GM10266 (cell line): Measurements from ENCODE around the gene TMEM143.

Source experiments
- DNase-seq: peaks from one replicate; pipeline ENCODE4 v3.0.0; 2012; ENCODE audit errors: extremely low spot score
- TF ChIP-seq, protein P1 (sequence below): IDR thresholded peaks from 2 replicates; pipeline ENCODE4 v1.5.1; 2012; ENCODE audit warnings: mild to moderate bottlenecking, low read depth; ENCODE audit not compliant: control insufficient read depth, insufficient read depth; ENCODE audit errors: missing control alignments

Gene TMEM143

DNA sequence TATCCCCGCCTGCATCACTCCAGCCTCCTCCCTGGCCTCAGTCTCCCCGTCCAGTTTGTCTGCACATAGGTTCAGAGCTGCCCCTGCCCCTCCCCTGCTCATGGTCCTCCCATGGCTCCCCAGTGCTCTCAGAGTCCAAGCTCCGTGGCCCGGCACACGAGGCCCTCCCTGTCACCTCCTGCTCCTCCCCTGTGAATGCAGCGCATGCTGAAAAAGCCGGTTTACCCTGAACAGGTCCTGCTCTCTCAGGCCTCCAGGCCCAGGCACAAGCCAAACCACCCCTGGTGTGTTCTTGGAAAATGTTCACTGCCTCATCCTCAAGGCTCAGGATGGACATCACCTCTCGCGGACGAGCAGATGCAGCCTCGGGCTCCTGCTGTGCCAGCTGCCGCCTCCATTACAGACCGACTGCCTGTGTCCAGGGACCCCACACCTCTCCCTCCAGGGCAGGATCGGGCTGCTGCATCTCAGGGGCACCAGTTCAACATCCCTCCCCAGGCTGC lies 25.4 kb downstream of the TMEM143 start:
- TF ChIP-seq, protein P1, sequence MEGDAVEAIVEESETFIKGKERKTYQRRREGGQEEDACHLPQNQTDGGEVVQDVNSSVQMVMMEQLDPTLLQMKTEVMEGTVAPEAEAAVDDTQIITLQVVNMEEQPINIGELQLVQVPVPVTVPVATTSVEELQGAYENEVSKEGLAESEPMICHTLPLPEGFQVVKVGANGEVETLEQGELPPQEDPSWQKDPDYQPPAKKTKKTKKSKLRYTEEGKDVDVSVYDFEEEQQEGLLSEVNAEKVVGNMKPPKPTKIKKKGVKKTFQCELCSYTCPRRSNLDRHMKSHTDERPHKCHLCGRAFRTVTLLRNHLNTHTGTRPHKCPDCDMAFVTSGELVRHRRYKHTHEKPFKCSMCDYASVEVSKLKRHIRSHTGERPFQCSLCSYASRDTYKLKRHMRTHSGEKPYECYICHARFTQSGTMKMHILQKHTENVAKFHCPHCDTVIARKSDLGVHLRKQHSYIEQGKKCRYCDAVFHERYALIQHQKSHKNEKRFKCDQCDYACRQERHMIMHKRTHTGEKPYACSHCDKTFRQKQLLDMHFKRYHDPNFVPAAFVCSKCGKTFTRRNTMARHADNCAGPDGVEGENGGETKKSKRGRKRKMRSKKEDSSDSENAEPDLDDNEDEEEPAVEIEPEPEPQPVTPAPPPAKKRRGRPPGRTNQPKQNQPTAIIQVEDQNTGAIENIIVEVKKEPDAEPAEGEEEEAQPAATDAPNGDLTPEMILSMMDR, result no peak
- DNase-seq, result no peak

DNA sequence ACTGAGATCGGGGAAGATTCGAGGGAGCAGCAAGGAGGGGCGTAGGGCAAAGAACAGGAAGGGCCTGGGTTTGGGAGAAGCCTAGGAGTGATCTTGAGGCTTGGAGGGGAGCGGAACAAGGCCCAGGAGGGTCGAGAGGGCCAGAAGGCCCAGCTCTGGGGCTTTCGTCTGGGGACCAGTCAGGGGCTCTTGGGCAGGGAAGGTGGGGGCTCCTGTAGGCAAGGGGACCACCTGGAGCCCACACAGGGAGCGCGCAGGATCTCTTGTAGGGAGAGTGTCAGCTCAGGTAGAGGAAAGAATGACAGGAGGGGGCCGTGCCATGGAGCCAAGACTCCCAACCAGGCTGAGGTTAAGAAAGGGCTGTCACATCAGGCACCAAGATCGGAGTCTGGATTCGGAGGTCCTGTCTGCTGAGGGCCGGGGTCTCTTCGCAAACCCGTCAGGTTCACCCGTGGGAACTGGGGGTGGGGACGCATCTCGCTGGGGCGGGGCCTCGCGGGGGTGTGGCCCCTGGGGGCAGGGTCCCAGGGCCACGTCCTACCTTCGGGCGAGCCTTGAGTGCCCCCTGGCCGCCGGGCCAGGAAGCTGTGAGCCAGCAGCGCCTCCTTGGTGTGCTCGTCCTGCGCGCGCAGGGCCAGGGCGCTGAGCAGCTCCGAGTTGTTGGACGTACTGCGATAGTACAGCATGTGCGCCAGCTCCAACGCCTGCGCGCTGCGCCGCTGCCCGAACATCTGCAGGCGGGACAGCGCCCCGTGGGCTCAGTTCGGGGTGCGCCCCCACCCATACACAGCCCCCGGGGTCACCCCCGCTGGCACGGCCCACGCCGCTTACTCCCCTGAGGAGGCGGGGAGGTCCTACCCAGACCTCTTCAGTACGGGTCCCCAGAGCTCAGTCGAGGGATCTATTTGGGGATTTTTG lies 30.0 kb downstream of the TMEM143 start:
- TF ChIP-seq, protein P1, result peak; percentile 98
- peak; percentile 93 for DNase-seq

DNA sequence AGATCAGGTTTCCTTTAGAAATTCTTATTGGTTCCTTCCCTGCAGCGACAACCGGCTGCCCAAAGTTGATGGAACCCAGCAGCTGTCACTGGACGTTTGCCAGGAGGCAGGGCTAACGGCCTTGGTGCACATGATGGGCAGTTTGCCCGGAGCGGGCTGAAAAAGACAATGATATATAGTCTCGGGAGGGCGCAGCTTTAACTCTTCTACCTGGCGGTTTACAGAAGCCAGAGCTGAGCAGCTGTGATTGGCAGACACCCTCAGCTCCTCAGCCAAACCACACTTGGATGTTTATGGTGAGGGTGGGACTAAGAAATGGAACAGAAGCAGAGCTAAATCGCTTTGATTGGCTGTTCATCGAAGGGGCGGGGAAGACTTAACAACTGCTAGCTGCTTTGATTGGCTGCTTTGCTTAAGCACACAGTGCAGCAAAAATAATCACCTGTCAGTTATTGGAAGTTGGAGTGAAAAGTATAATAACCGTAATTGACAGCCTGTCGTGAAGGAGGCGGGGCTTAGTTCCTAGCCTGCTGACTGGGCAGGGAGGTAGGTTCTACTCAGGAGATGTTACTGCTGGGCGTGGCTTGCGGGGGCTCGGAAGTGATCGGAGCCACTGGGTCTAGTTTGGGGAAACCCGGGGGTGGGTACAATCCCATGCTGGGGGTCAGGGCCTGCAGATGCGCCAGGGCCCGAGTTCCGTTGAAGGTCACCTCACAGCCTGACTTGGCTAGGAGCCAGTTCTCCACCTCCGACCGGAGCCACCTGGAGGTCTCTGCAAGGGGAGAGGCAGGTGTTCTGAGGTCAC lies 30.9 kb downstream of the TMEM143 start:
- TF ChIP-seq, protein P1, result no peak
- peak; percentile 96 for DNase-seq

DNA sequence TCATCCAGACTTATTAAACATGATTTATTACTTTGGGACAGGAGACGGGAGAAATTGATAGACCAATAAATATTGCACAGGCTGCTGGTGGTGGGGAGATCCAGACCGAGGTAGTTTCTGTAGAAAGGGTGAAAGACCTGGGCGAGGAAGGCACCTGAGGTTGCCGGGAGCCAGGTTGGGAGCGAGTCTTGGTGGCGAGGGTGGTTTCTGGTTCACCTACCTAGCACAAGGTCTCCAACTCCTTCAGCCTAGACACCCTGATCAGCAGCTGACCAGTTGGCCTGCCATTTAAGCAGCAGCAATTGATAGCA lies 31.4 kb downstream of the TMEM143 start:
- TF ChIP-seq, protein P1, result no peak
- no peak for DNase-seq

DNA sequence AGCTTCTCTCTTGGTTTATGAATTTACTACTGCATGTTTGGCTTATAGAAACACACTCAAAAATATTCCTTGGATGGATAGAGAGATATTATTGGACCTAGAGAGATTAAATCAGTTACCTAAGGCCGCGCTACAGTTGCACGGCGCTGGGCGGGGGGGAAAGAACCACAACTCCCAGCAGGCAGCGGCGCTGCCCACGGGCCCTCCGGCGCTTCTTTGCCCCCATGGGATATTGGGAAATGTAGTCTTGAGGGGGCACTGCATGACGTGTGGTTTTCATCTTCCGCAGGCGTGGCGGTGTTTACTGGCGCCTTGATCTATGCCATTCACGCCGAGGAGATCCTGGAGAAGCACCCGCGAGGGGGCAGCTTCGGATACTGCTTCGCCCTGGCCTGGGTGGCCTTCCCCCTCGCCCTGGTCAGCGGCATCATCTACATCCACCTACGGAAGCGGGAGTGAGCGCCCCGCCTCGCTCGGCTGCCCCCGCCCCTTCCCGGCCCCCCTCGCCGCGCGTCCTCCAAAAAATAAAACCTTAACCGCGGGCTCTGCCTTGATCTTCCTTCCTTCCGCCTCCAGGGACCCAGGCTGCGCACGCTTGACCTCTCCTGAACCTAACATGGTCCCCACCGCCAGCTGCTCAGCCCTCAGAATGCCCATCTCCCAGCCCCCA lies 33.6 kb downstream of the TMEM143 start:
- peak; percentile 74 for DNase-seq
- TF ChIP-seq, protein P1, result peak; percentile 24

DNA sequence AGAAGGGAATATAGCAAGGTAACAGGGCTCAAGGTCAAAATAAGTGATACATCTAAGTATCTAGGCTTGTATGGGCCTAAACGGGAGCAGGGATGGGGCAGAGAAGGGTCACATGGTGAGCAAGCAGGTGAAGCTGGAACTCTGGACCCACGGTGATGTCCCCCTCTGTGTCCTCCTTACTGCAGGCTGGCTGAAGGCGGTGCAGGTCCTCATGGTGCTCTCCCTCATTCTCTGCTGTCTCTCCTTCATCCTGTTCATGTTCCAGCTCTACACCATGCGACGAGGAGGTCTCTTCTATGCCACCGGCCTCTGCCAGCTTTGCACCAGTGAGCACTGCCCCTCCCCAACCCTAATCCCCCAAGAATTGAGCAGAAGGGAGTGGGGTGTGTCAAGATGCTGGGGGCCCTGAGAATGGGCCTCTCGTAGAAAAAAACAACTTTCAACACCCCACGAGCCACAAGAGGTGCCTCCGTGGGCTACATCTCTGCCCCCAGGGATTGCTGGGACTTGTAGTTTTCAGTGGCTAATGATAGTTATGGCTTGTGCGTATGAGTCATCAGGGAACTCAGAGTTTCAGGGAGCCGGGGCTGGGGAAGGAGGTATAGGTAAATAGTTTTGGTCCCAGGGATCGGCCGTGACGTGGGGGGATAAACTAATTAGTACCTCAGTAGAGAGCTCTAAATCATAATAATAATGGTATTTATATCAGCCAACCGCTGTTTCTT lies 34.4 kb downstream of the TMEM143 start:
- TF ChIP-seq, protein P1, result no peak
- DNase-seq, result peak; percentile 37
